NCI-H748 (cell line): Measurements from ENCODE around the gene MEI1.

Source experiments
- DNase-seq: peaks from one replicate; lab custom pipeline; 2025; ENCODE audit not compliant: unreplicated experiment; lab: John Stamatoyannopoulos, UW

Gene MEI1

GRCh38 chr22:41838842-41839618, 139.7 kb downstream of the MEI1 start:
- DNase-seq: no peak

- no peak for DNase-seq
Measured at GRCh38 chr22:41840216-41840615, 140.9 kb downstream of the MEI1 start.

GRCh38 chr22:41841085-41841712, 141.9 kb downstream of the MEI1 start:
- DNase-seq: peak; percentile 62

DNA sequence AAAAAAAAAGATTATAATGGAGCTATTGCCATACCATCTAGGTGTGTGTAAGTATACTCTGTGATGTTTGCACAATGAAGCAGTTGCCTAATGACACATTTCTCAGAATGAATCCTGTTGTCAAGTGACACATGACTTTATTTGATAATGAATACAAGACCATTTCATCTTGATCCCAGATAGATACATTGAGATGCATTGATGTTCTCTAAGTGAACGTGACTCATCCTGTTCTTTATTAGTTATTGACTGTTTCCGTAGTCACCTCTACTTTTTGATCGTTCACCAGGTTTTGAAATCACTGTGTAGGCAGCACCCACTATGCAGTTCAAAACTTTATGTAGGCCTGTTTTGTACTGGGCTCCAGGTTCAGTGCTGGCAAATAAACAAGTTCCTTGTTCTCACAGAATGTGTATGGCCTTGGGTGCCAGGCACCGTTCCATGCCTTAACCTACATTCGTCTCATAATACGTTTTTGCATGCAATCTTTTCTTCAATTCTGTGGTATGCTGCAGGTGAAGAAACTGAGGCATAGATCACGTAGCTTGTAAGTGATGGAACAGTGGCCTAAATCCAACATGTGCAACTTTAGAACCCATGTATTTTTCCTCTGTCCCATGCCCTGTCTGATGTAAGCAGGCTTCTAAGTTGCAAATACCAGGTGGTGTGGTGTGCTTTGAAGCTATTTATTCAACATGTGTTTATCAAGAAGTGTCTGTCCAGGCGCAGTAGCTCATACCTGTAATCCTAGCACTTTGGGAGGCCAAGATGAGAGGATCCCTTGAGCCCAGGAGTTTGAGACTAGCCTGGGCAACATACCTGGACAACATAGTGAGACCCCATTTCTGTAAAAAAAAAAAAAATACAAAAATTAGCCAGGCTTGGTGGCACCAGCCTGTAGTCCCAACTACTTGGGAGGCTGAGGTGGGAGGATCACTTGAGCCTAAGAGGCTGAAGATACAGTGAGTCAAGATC, 144.0 kb downstream of the MEI1 start:
- DNase-seq: no peak

DNA sequence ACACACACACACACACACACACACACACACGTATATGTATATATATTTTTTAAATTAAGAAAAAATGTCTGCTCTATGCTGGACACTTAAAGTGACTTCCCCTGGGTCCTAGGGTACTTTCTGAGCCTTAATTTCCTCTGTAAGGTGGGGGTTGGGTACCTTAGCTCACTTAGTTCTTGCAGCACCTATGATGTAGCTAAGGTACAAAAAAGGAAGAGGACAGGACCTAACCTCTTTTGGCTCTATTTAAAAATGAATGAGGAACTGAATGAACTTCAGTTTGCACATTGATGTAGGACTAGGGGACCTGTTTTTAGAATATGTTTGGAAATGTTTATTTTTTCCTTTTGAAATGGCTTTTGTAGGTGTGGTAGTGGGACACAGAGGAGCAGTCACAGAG, 144.7 kb downstream of the MEI1 start:
- no peak for DNase-seq

DNA sequence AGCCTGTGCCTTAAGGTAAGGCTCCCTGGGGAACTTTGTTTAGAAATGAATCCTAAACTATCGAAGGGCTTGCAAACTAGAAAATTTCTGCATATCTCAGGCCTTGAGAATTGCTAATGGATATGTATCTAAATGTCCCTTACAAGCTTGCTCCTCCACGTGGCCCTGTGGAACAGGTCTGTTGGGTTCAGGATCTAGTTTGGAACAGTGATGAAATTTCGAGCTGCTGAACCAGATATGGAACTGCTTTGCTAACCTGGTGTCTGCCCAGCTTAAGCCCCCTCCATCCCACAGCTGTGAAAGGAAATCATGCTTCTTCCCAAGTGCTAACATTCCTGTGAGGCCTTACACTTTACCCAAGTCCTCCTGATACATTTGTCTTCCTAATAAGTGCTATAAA, 145.2 kb downstream of the MEI1 start:
- DNase-seq: no peak

GRCh38 chr22:41845380-41846267, 146.3 kb downstream of the MEI1 start:
- DNase-seq: no peak

GRCh38 chr22:41846268-41846987, 147.1 kb downstream of the MEI1 start:
- no peak for DNase-seq

- DNase-seq: no peak
Measured at GRCh38 chr22:41847300-41847699, 148.0 kb downstream of the MEI1 start.

- no peak for DNase-seq
Measured at GRCh38 chr22:41848468-41848867, 149.2 kb downstream of the MEI1 start.
